Cardiac fibroblast (primary cell): ENCODE measurements around the gene OPN4.

Experiments used
- DNase-seq, 2 donors: peaks; one replicate each; pipeline versions ENCODE4 v3.0.0 to v3.0.0-alpha.2; 2010; ENCODE audit warnings: low read depth in 2 of 2
- H3K4me3 ChIP-seq, 2 donors: replicated peaks in 1 of 2; 1 replicate in 1 of 2; 2 replicates in 1 of 2; pipeline ENCODE4 v1.5.1; 2011; ENCODE audit warnings: low read depth in 2 of 2, low read length in 2 of 2, mild to moderate bottlenecking in 2 of 2, moderate library complexity in 1 of 2
- TF ChIP-seq, protein P1 (sequence below): IDR thresholded peaks from one replicate; pipeline ENCODE4 v1.5.1; 2011; ENCODE audit warnings: low read depth, mild to moderate bottlenecking, low read length, inconsistent platforms

The OPN4 gene

GRCh38 chr10:86685893-86686632 lies 31.7 kb downstream of the OPN4 start:
- H3K4me3 ChIP-seq: no peak overlapping the region
- DNase-seq: no peak
- TF ChIP-seq, protein P1, sequence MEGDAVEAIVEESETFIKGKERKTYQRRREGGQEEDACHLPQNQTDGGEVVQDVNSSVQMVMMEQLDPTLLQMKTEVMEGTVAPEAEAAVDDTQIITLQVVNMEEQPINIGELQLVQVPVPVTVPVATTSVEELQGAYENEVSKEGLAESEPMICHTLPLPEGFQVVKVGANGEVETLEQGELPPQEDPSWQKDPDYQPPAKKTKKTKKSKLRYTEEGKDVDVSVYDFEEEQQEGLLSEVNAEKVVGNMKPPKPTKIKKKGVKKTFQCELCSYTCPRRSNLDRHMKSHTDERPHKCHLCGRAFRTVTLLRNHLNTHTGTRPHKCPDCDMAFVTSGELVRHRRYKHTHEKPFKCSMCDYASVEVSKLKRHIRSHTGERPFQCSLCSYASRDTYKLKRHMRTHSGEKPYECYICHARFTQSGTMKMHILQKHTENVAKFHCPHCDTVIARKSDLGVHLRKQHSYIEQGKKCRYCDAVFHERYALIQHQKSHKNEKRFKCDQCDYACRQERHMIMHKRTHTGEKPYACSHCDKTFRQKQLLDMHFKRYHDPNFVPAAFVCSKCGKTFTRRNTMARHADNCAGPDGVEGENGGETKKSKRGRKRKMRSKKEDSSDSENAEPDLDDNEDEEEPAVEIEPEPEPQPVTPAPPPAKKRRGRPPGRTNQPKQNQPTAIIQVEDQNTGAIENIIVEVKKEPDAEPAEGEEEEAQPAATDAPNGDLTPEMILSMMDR: no peak

DNA sequence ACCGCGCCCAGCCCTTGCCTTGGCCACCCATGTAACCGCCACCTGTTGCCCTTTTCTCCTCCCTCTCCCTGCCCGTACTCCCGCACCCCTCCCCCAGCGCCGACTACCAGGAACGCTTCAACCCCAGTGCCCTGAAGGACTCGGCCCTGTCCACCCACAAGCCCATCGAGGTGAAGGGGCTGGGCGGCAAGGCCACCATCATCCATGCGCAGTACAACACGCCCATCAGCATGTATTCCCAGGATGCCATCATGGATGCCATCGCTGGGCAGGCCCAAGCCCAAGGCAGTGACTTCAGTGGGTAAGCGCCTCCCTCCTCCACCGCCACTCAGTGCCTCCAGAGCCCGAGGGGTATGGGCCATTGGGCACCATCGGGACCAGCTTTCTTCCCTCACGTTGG lies 32.6 kb downstream of the OPN4 start:
- H3K4me3 ChIP-seq: no peak overlapping the region
- TF ChIP-seq, protein P1: no peak
- no peak for DNase-seq

- DNase-seq: peak; percentile 68 to 77
- TF ChIP-seq, protein P1: no peak
Observed at GRCh38 chr10:86687750-86688149, 33.4 kb downstream of the OPN4 start.

DNA sequence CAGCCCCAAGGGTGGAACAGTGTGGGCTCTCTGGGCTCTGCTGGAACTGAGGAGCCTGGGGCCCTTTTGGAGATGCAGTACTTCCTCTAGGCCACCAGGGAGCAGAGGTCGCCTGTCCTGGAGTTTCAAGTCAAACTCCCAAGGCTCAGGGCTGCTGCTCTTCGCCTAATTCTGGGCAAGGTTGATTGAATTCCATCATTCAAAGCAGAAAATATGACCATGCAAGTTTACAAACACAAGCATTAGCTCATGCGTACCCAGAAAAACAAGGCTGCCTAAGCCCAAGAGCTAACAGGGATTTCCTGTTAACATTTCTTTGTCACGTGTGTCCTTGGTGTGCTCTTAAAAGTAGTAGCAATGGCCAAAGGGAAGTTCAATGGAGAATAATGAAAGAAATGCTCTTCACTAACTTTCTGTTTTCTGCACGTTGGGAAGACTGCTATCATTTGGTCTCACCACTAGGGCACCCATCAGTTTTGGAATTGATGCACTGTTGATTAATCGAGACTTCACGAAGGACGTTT lies 34.1 kb downstream of the OPN4 start:
- TF ChIP-seq, protein P1: peak; percentile 90
- DNase-seq: peak; percentile 83
- no peak overlapping the region for H3K4me3 ChIP-seq

More at GRCh38 chr10:86687750-86688149, 33.4 kb downstream of the OPN4 start:
- no peak overlapping the region for H3K4me3 ChIP-seq

- no peak for DNase-seq
- TF ChIP-seq, protein P1: no peak
Observed at GRCh38 chr10:86689146-86689545, 34.8 kb downstream of the OPN4 start.

DNA sequence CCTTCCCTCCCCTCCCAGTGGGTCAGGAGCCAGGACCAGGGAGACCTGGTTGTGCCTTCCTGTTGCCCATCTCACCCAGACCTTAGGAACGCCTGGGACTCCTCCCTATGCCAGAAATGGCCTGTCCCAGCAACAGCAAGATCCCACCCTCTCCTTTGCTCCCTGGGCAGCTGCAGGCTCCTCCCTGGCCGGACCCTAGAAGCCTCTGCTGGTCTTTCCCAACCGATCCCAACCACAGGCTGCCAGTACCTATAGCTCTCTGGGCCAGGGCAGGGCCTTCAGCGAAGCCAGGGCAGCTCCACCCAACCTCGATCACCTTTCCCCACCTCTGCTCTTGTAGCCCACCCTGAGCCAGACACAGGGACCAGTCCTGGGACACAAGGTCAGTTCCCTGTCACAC lies 35.9 kb downstream of the OPN4 start:
- no peak overlapping the region for H3K4me3 ChIP-seq
- TF ChIP-seq, protein P1: no peak
- no peak for DNase-seq

More at GRCh38 chr10:86689146-86689545, 34.8 kb downstream of the OPN4 start:
- H3K4me3 ChIP-seq: no peak overlapping the region
